HG02884 (cell line): ENCODE measurements around the gene DOCK1.

Experiments
- ATAC-seq: cut with Tn5 transposase; IDR thresholded peaks from one replicate; pipeline ENCODE4 v1.9.1; 2021; ENCODE audit warnings: mild to moderate bottlenecking, moderate library complexity; ENCODE audit not compliant: unreplicated experiment

DOCK1 gene

GRCh38 chr10:127252818-127253217 is 347.6 kb downstream of the DOCK1 start:
- no peak for ATAC-seq

DNA sequence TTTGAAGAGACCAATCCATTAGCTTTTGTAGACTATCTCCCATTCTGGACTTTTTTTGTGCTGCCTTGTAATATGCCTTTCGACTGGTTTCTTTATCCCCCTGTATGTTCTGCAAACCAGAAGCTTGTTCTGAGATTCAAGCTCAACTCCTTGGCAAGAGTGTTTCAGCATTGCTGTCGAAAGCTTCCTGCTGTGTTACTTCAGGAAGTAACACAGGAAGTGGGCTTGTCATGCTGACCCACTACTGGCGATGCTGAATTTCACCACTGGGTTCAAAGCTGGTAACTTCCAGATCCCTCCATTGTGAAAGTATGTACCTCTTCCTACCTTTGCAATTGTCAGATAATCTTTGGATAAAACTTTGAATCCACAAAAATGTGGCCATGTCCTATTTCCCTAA is 349.0 kb downstream of the DOCK1 start:
- ATAC-seq = no peak

DNA sequence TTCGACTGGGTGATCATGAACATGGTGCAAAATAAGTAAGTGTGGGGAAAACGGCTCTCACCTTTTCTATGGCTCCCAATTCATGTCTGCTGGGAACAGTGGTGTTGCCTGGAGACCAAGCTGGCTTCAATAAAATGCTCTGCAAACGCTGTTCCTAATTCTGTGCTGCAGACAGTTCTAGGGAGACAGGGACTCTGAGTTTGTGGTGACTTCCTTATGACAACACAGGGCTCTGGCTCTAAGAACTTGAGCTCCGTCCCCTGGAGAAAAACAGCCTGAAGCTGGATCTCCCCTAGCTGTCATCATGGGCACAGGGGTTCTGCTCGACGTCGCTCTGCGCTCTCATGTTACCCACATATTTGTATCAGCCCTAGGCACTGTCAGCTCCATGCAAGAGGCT is 352.2 kb downstream of the DOCK1 start:
- ATAC-seq = no peak

- no peak for ATAC-seq
These were observed 354.1 kb downstream of the DOCK1 start for GRCh38 chr10:127259347-127259746.

DNA sequence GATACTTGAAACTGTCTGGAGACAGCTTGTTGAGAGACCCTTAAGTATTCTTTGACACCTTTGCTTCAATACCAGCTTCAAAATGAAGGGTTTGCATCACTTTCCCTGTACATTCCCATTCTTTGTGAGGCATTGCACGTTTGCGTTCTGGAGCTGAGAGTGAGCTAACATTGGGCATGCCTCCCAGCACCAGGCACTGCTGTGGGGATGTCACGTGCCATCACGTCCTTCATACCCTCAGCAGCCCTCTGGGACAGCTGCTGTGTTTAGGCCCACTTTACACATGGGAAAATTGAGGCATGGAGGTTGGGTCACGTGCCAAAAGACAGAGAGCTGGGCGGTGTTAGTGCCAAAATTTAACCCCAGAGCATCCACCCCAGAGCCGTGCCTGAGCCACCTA is 357.4 kb downstream of the DOCK1 start:
- ATAC-seq = no peak

GRCh38 chr10:127265288-127265687 is 360.1 kb downstream of the DOCK1 start:
- ATAC-seq = no peak

GRCh38 chr10:127266431-127266830 is 361.2 kb downstream of the DOCK1 start:
- ATAC-seq = no peak

- ATAC-seq = no peak
These were observed 362.2 kb downstream of the DOCK1 start for GRCh38 chr10:127267442-127267841.

DNA sequence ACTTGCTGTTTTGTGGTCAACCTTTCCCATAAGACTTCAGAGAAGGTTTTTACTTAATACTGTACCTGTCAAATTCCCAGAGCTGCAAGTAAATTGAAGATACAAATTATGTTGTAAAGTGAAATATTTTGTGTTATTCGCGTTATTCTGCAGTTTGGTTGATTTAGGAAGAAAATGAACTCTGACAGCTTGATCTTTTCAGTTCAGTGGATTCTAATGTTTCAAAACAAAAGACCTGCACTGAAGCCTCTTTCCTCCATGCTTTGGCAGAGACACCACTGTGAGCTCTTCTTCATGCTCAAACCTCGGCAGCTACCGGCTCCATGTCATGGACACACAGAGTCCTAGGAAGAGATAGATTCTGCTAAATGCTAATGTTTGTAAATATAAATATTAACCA is 366.8 kb downstream of the DOCK1 start:
- ATAC-seq = no peak

- ATAC-seq = no peak
These were observed 370.0 kb downstream of the DOCK1 start for GRCh38 chr10:127275272-127275671.

- ATAC-seq = no peak
These were observed 370.7 kb downstream of the DOCK1 start for GRCh38 chr10:127275793-127276450.

DNA sequence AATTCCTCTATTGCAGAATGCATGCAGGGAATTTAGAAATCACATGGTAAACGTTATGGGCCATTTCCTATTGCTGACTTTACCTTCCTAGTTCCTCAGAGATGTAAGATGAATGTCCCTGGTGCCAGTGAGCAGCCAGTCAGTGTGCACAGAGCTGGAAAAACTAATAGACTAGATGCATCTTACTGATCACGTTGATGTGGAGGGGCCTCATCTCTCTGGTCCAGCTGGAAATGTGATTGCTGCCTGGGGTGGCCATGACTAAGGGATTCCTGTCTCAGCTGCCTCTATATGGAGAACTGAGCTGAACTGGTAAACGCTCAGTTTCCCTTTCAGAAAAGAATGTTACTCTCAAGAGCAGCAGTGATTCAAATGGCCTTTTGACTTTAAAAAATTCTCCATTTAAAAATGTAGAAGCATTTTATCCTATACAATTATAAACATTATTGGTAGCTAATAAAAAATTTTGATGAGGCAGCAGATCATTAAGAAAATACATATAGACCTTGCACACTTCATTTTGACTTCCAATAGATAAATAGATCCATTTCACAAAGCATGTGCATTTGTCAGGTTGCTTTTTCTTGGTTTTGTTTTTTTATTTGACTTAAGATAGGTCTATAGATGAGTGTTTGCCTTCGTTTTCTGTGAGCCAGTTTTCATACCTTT is 371.7 kb downstream of the DOCK1 start:
- ATAC-seq = no peak

DNA sequence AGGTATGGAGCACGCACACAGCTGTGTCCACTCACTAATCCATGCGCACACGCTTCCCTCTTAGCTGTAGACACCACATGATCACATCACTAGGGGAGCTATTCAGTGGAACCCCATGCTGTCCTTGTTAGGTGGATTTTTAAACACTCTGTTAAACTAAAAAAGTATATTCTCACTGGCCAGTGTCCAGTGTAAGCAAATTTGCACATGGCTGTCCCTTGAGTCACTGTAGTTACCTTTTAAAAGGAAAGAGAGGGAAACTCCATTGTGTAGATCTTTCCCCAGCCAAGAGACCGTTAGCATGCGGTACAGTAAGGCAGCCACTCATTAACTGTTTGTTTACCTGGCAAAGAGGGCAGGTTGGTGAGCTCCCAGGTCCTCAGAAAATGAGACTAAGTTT is 372.8 kb downstream of the DOCK1 start:
- no peak for ATAC-seq

GRCh38 chr10:127279334-127279774 is 374.1 kb downstream of the DOCK1 start:
- ATAC-seq = no peak

GRCh38 chr10:127280446-127280845 is 375.2 kb downstream of the DOCK1 start:
- no peak for ATAC-seq

DNA sequence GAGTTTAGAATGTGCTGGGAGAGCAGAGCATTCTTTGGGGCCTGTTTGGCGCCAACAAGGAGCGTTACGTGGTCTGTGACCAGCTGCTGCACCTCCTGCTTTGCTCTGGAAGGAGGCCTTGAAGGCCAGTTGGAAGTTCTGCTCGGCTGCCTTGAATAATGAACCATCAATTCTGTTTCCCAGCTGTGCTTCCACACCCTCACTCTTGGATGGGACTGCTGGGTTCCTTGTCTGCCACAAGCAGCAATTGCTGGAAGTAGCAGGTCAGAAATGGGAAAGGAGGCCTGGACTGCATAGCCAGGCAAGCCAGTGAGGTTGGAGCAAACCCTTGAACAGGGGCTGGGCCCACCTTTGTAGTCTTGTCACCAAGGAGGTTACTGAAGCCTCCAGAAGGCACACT is 377.8 kb downstream of the DOCK1 start:
- no peak for ATAC-seq

- ATAC-seq = no peak
These were observed 378.3 kb downstream of the DOCK1 start for GRCh38 chr10:127283576-127283975.

DNA sequence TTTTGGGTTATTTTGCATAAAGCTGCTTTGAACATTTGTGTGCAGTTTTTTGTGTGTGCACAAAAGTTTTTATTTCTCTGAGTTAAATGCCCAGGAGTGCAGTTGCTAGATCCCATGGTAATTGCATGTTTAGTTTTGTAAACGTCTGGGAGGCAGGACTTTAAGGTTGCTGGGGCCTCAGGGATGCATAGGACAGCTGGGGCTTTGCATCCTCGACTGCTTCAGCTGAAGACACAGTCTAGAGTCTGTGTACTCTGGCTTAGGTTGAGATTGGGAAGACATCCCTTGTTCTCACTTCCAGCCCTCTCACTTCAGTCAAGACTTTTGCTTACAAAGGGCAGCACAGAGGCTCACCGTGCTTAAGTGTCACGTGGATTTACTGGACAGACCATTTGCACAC is 385.6 kb downstream of the DOCK1 start:
- ATAC-seq = no peak

- ATAC-seq = no peak
These were observed 386.1 kb downstream of the DOCK1 start for GRCh38 chr10:127291329-127291728.

DNA sequence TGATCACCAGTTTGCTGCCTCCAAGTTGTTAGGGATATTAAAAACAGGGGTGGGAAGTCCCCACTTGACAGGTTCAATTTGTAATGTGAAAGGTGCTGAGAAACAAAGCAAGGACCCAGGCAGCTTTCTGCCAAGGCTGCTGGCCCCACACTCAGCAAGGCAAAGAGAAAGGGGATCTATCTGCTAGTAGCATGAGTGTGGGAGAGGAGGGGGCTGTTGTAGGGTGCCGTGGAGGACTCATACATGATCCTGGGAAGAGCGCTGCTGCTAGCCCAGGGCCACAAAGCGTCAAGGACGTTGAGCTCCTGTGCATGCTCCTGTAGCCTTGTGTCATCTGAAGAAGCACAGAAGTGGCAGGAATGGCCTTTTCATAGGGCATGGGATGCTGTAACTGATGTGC is 387.7 kb downstream of the DOCK1 start:
- no peak for ATAC-seq

DNA sequence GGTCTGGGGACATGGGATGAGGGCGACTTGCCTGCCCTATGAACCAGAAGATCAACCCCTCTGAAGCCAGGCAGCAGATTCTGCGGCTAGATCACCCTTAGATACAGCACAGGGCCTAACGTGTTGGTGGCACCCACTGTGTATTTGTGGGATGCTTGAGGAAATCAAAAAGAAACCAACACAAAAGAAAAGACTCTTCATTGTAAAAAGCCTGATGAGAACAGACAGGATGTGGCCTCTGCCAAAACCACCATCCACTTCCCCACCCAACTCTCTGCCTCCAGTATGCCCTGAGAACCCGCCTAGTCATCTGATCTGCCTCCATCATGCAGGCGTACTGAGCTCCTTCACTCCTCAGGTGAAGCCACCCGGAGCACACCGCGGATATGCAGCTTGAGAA is 388.4 kb downstream of the DOCK1 start:
- no peak for ATAC-seq

- no peak for ATAC-seq
These were observed 391.5 kb downstream of the DOCK1 start for GRCh38 chr10:127296696-127297095.

DNA sequence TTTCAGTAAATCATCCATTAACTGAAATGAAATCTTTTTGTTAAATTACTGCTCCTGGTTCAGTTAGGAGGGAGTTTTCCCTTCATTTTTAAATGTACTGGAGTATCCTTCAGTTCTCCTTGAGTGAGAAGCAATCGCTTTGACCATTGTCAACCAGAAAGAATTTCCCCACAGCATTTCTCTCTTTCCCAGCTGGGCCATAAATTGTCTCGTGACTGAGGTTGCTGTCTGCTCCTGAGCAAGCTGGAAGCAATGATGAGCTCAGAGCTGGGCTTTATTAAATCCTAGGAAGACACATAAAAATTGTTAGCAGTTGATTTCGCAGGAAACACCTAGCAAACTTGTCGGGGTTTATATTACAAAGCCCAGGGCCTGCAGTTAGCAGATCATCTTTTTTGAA is 393.2 kb downstream of the DOCK1 start:
- no peak for ATAC-seq
